ENCODE results near the gene TBC1D4.
"Not testable (repeated sequence)": the region's sequence is repeated elsewhere in the genome, so short reads cannot be mapped to it uniquely, and the experiment has no call there.

Gene TBC1D4

GRCh38 chr13:75364131-75364713, 117.7 kb downstream of the TBC1D4 start:
- Histone ChIP-seq H3K4me3 (ENCODE audit: low read length) (no peak overlapping the region), H3K27me3 (ENCODE audit: control insufficient read depth, insufficient read depth, low read length) (no peaks in the 10 kb centered on the region), H3K9ac (ENCODE audit: low read depth, low read length) (no peak overlapping the region), H3K4me1 (ENCODE audit: control insufficient read depth, insufficient read depth, low read length) (peaks cover 46% of the 10 kb centered on the region), H3K36me3 (ENCODE audit: insufficient read depth, low read length) (no peaks in the 10 kb centered on the region), H3K9me3 (replicated peaks; ENCODE audit: low read length) (no peaks in the 10 kb centered on the region), H3K4me2 (ENCODE audit: low read length) (no peak overlapping the region)

- H3K9me3 ChIP-seq (replicated peaks; ENCODE audit: low read length) = no peaks in the 10 kb centered on the region
- H3K27me3 ChIP-seq (ENCODE audit: control insufficient read depth, insufficient read depth, low read length) = no peaks in the 10 kb centered on the region
- no peak overlapping the region for H3K4me2 ChIP-seq (ENCODE audit: low read length)
- no peak overlapping the region for H3K4me3 ChIP-seq (ENCODE audit: low read length)
- peaks cover 45% of the 10 kb centered on the region for H3K4me1 ChIP-seq (ENCODE audit: control insufficient read depth, insufficient read depth, low read length)
- no peak overlapping the region for H3K9ac ChIP-seq (ENCODE audit: low read depth, low read length)
- H3K36me3 ChIP-seq (ENCODE audit: insufficient read depth, low read length) = no peaks in the 10 kb centered on the region
Measured at GRCh38 chr13:75363371-75363770, 118.6 kb downstream of the TBC1D4 start.

GRCh38 chr13:75362026-75362425, 119.9 kb downstream of the TBC1D4 start:
- H3K4me2 ChIP-seq (ENCODE audit: low read length) = no peak overlapping the region
- H3K9me3 ChIP-seq (replicated peaks; ENCODE audit: low read length) = no peaks in the 10 kb centered on the region
- no peak overlapping the region for H3K4me3 ChIP-seq (ENCODE audit: low read length)
- no peaks in the 10 kb centered on the region for H3K27me3 ChIP-seq (ENCODE audit: control insufficient read depth, insufficient read depth, low read length)
- peaks cover 38% of the 10 kb centered on the region for H3K4me1 ChIP-seq (ENCODE audit: control insufficient read depth, insufficient read depth, low read length)
- no peak overlapping the region for H3K9ac ChIP-seq (ENCODE audit: low read depth, low read length)
- H3K36me3 ChIP-seq (ENCODE audit: insufficient read depth, low read length) = no peaks in the 10 kb centered on the region

GRCh38 chr13:75360170-75360569, 121.8 kb downstream of the TBC1D4 start:
- H3K36me3 ChIP-seq (ENCODE audit: insufficient read depth, low read length) = no peaks in the 10 kb centered on the region
- no peaks in the 10 kb centered on the region for H3K9me3 ChIP-seq (replicated peaks; ENCODE audit: low read length)
- H3K4me3 ChIP-seq (ENCODE audit: low read length) = no peak overlapping the region
- peaks cover 32% of the 10 kb centered on the region for H3K4me1 ChIP-seq (ENCODE audit: control insufficient read depth, insufficient read depth, low read length)
- H3K27me3 ChIP-seq (ENCODE audit: control insufficient read depth, insufficient read depth, low read length) = no peaks in the 10 kb centered on the region
- H3K9ac ChIP-seq (ENCODE audit: low read depth, low read length) = no peak overlapping the region
- H3K4me2 ChIP-seq (ENCODE audit: low read length) = no peak overlapping the region

GRCh38 chr13:75359266-75359665, 122.7 kb downstream of the TBC1D4 start:
- Histone ChIP-seq H3K4me3 (ENCODE audit: low read length) (no peak overlapping the region), H3K4me1 (ENCODE audit: control insufficient read depth, insufficient read depth, low read length) (peaks cover 37% of the 10 kb centered on the region)

GRCh38 chr13:75357576-75358289, 124.2 kb downstream of the TBC1D4 start:
- Histone ChIP-seq H3K9me3 (replicated peaks; ENCODE audit: low read length) (no peaks in the 10 kb centered on the region), H3K9ac (ENCODE audit: low read depth, low read length) (no peak overlapping the region), H3K4me1 (ENCODE audit: control insufficient read depth, insufficient read depth, low read length) (peaks cover 42% of the 10 kb centered on the region)

More at GRCh38 chr13:75359266-75359665, 122.7 kb downstream of the TBC1D4 start:
- H3K27me3 ChIP-seq (ENCODE audit: control insufficient read depth, insufficient read depth, low read length) = no peaks in the 10 kb centered on the region
- peak overlapping the region; percentile 10 for H3K4me2 ChIP-seq (ENCODE audit: low read length)
- H3K36me3 ChIP-seq (ENCODE audit: insufficient read depth, low read length) = no peaks in the 10 kb centered on the region
- peak overlapping the region; percentile 36 for H3K9ac ChIP-seq (ENCODE audit: low read depth, low read length)
- no peaks in the 10 kb centered on the region for H3K9me3 ChIP-seq (replicated peaks; ENCODE audit: low read length)

GRCh38 chr13:75356421-75356820, 125.5 kb downstream of the TBC1D4 start:
- Histone ChIP-seq H3K9me3 (replicated peaks; ENCODE audit: low read length) (no peaks in the 10 kb centered on the region), H3K36me3 (ENCODE audit: insufficient read depth, low read length) (no peaks in the 10 kb centered on the region), H3K4me1 (ENCODE audit: control insufficient read depth, insufficient read depth, low read length) (peaks cover 42% of the 10 kb centered on the region), H3K27me3 (ENCODE audit: control insufficient read depth, insufficient read depth, low read length) (no peaks in the 10 kb centered on the region), H3K9ac (ENCODE audit: low read depth, low read length) (no peak overlapping the region), H3K4me3 (ENCODE audit: low read length) (no peak overlapping the region), H3K4me2 (ENCODE audit: low read length) (no peak overlapping the region)

More at GRCh38 chr13:75357576-75358289, 124.2 kb downstream of the TBC1D4 start:
- no peaks in the 10 kb centered on the region for H3K36me3 ChIP-seq (ENCODE audit: insufficient read depth, low read length)
- H3K4me2 ChIP-seq (ENCODE audit: low read length) = no peak overlapping the region
- H3K4me3 ChIP-seq (ENCODE audit: low read length) = no peak overlapping the region
- no peaks in the 10 kb centered on the region for H3K27me3 ChIP-seq (ENCODE audit: control insufficient read depth, insufficient read depth, low read length)

- Histone ChIP-seq H3K9me3 (replicated peaks; ENCODE audit: low read length) (no peaks in the 10 kb centered on the region), H3K27me3 (ENCODE audit: control insufficient read depth, insufficient read depth, low read length) (no peaks in the 10 kb centered on the region), H3K4me2 (ENCODE audit: low read length) (no peak overlapping the region), H3K9ac (ENCODE audit: low read depth, low read length) (no peak overlapping the region), H3K4me1 (ENCODE audit: control insufficient read depth, insufficient read depth, low read length) (peaks cover 42% of the 10 kb centered on the region), H3K4me3 (ENCODE audit: low read length) (no peak overlapping the region), H3K36me3 (ENCODE audit: insufficient read depth, low read length) (no peaks in the 10 kb centered on the region)
Measured at GRCh38 chr13:75355609-75356008, 126.4 kb downstream of the TBC1D4 start.

- Histone ChIP-seq H3K36me3 (ENCODE audit: insufficient read depth, low read length) (no peaks in the 10 kb centered on the region), H3K4me2 (ENCODE audit: low read length) (no peak overlapping the region), H3K9me3 (replicated peaks; ENCODE audit: low read length) (no peaks in the 10 kb centered on the region), H3K27me3 (ENCODE audit: control insufficient read depth, insufficient read depth, low read length) (no peaks in the 10 kb centered on the region), H3K9ac (ENCODE audit: low read depth, low read length) (no peak overlapping the region), H3K4me3 (ENCODE audit: low read length) (no peak overlapping the region), H3K4me1 (ENCODE audit: control insufficient read depth, insufficient read depth, low read length) (peaks cover 40% of the 10 kb centered on the region)
Measured at GRCh38 chr13:75353781-75354193, 128.2 kb downstream of the TBC1D4 start.

GRCh38 chr13:75352641-75353327, 129.2 kb downstream of the TBC1D4 start:
- no peaks in the 10 kb centered on the region for H3K27me3 ChIP-seq (ENCODE audit: control insufficient read depth, insufficient read depth, low read length)
- no peaks in the 10 kb centered on the region for H3K36me3 ChIP-seq (ENCODE audit: insufficient read depth, low read length)
- H3K4me1 ChIP-seq (ENCODE audit: control insufficient read depth, insufficient read depth, low read length) = peaks cover 39% of the 10 kb centered on the region
- H3K4me2 ChIP-seq (ENCODE audit: low read length) = no peak overlapping the region
- H3K9ac ChIP-seq (ENCODE audit: low read depth, low read length) = no peak overlapping the region
- no peak overlapping the region for H3K4me3 ChIP-seq (ENCODE audit: low read length)
- H3K9me3 ChIP-seq (replicated peaks; ENCODE audit: low read length) = no peaks in the 10 kb centered on the region

- H3K4me1 ChIP-seq (ENCODE audit: control insufficient read depth, insufficient read depth, low read length) = peaks cover 34% of the 10 kb centered on the region
- not testable (repeated sequence) for H3K27me3 ChIP-seq (ENCODE audit: control insufficient read depth, insufficient read depth, low read length); H3K4me2 ChIP-seq (ENCODE audit: low read length); H3K9me3 ChIP-seq (replicated peaks; ENCODE audit: low read length); H3K4me3 ChIP-seq (ENCODE audit: low read length); H3K36me3 ChIP-seq (ENCODE audit: insufficient read depth, low read length); H3K9ac ChIP-seq (ENCODE audit: low read depth, low read length)
Measured at GRCh38 chr13:75351538-75351937, 130.4 kb downstream of the TBC1D4 start.

All from skeletal muscle satellite cell (primary cell).